K562 (cell line): ENCODE results near the gene CST3. TPM values are rescaled to one million over a fixed set of nuclear protein-coding genes. Genes with fewer than 3 reads are reported as not detected.

Experiments used
- ARID3B ChIP-seq: fragments of 250-450 bp; sonication (Bioruptor Pico); IDR thresholded peaks from 2 replicates; pipeline ENCODE4 v1.4.0; 2020; ENCODE audit warnings: borderline replicate concordance
- CTCF ChIP-seq, 3 experiments: IDR thresholded peaks in 2 of 3; conservative IDR thresholded peaks in 1 of 3; 2 replicates each; pipeline ENCODE4 v1.5.1; 2011 to 2012; ENCODE audit warnings: low read length in 3 of 3, mild to moderate bottlenecking in 3 of 3, control low read depth in 2 of 3, improper control_type of control experiment in 1 of 3, inconsistent platforms in 1 of 3, low read depth in 1 of 3, mixed read lengths in 1 of 3, moderate library complexity in 1 of 3; ENCODE audit not compliant: insufficient read depth in 2 of 3
- HDAC6 ChIP-seq: IDR thresholded peaks from 2 replicates; pipeline ENCODE4 v1.6.1; 2012; ENCODE audit warnings: low read depth, mild to moderate bottlenecking, control low read depth, inconsistent platforms, low read length, moderate library complexity
- HEY1 ChIP-seq: fragments of 250-450 bp; sonication (Bioruptor Pico); IDR thresholded peaks from 2 replicates; pipeline ENCODE4 v1.5.0; 2020; ENCODE audit warnings: mild to moderate bottlenecking, moderate library complexity, borderline replicate concordance
- NONO ChIP-seq, 2 experiments: fragments of 200-400 bp in 1 of 2; fragments of 450-650 bp in 1 of 2; formaldehyde crosslinking in 1 of 2; IDR thresholded peaks; 2 replicates each; pipeline ENCODE4 v1.6.1; 2017; ENCODE audit warnings: low read depth in 2 of 2, mild to moderate bottlenecking in 2 of 2, moderate library complexity in 2 of 2, low read length in 1 of 2
- RHOXF2B ChIP-seq: fragments of 250-450 bp; sonication (Bioruptor Pico); conservative IDR thresholded peaks from 2 replicates; pipeline ENCODE4 v1.5.1; 2021
- SRSF1 ChIP-seq: fragments of 200-400 bp; formaldehyde crosslinking; IDR thresholded peaks from 2 replicates; pipeline ENCODE4 v1.6.1; 2017; ENCODE audit warnings: mild to moderate bottlenecking, low read depth, low read length, moderate library complexity
- TBL1XR1 ChIP-seq, 2 experiments: IDR thresholded peaks; 2 replicates each; pipeline ENCODE4 v1.6.1; 2012; ENCODE audit warnings: improper control_type of control experiment in 2 of 2, low read length in 2 of 2, mild to moderate bottlenecking in 1 of 2
- TEAD2 ChIP-seq: fragments of 450-650 bp; IDR thresholded peaks from 2 replicates; pipeline ENCODE4 v1.6.1; 2016; ENCODE audit warnings: missing genetic modification characterization, control low read depth, missing compliant biosample characterization
- TSC22D4 ChIP-seq: fragments of 450-650 bp; IDR thresholded peaks from 2 replicates; pipeline ENCODE4 v1.6.1; 2016; ENCODE audit warnings: missing genetic modification characterization, missing biosample characterization, control low read depth
- U2AF2 ChIP-seq: fragments of 200-400 bp; formaldehyde crosslinking; optimal IDR thresholded peaks from 2 replicates; pipeline ENCODE3; 2017; ENCODE audit warnings: low read depth, mild to moderate bottlenecking, low read length
- ZBTB40 ChIP-seq, 2 experiments: fragments of 450-650 bp in 1 of 2; sonication (generic) in 1 of 2; formaldehyde crosslinking in 1 of 2; IDR thresholded peaks; 2 replicates each; pipeline versions ENCODE4 v1.7.1 to v1.9.0; 2016 to 2022; ENCODE audit warnings: inconsistent platforms in 1 of 2, mild to moderate bottlenecking in 1 of 2, missing genetic modification reagents in 1 of 2
- ZNF133 ChIP-seq: fragments of 250-450 bp; sonication (Bioruptor Pico); IDR thresholded peaks from 2 replicates; pipeline ENCODE4 v1.4.0; 2020; ENCODE audit warnings: mild to moderate bottlenecking
- ZNF146 ChIP-seq: IDR thresholded peaks from one replicate; pipeline ENCODE4 v1.6.1; 2018; ENCODE audit warnings: missing compliant biosample characterization; ENCODE audit not compliant: unreplicated experiment
- polyA plus RNA-seq, 8 experiments: library from polyadenylated mRNA; depleted of rRNA in 4 of 8; stranded (reverse) in 5 of 8; unstranded in 3 of 8; fragments of >200 nt; fragmentation: Nextera tagmentation in 2 of 8; fragmentation: Illumina TruSeq in 1 of 8; extraction: Ambion mirVana in 2 of 8; extraction: Trizol in 1 of 8; gene quantifications; 2 replicates each; pipeline versions ENCODE4 v1.2.1 to v1.2.3, GENCODE V29; 2011 to 2014; ENCODE audit warnings: inconsistent platforms in 1 of 8, missing spikeins in 1 of 8
- total RNA-seq, 7 experiments: library from RNA; depleted of rRNA in 6 of 7; stranded (reverse); fragments of >200 nt in 6 of 7; fragmentation: Illumina TruSeq in 2 of 7; extraction: Trizol in 2 of 7; gene quantifications; 2 replicates each; pipeline versions ENCODE4 v1.2.1 to v1.2.3, GENCODE V29; 2011 to 2021; ENCODE audit warnings: low replicate concordance in 1 of 7

CST3 gene
- total and polyA plus RNA-seq, 9 of the 15 experiments (the other 6 are each of a cell fraction or from before 2014, with no cell fraction given): 8.7 to 113 (median 48.5) TPM

GRCh38 chr20:23628402-23629016 lies 9.2 kb downstream of the CST3 start (continued):
- TF ChIP-seq ZBTB40 (IDR thresholded peaks at IDR 0.05) (no peak), ZBTB40 (CRISPR knock-in tag; IDR thresholded peaks at IDR 0.05) (no peak), SRSF1 (no peak), RHOXF2B (no peak), CTCF (IDR thresholded peaks at IDR 0.05 in 2 of 3, conservative IDR thresholded peaks at IDR 0.05 in 1 of 3; ENCODE audit: insufficient read depth in 2 of 3, low read depth in 1 of 3, low read length in 3 of 3) (no peak), ZNF133 (CRISPR knock-in tag) (no peak), NONO (IDR thresholded peaks at IDR 0.05; ENCODE audit: low read depth in 2 of 2, low read length in 1 of 2) (no peak), HDAC6 (no peak), ZNF146 (no peak), TEAD2 (tag) (no peak), HEY1 (CRISPR knock-in tag) (no peak), TBL1XR1 (IDR thresholded peaks at IDR 0.05; ENCODE audit: low read length in 2 of 2) (no peak), U2AF2 (no peak), ARID3B (CRISPR knock-in tag) (no peak), TSC22D4 (tag) (no peak)
